Left ventricle myocardium inferior (tissue), 1 donor: ENCODE measurements around the gene ENDOU. TPM values are rescaled to one million over a fixed set of nuclear protein-coding genes. Genes with fewer than 3 reads are reported as not detected.

ENCODE experiments used
- DNase-seq: peaks from one replicate; pipeline ENCODE4 v3.0.0-alpha.2; 2020
- H3K27ac ChIP-seq: fragments of 200-600 bp; replicated peaks from 2 replicates; pipeline ENCODE4 v1.8.0; 2021
- H3K27me3 ChIP-seq: fragments of 200-600 bp; 2 replicates; pipeline ENCODE4 v1.8.0; 2021; ENCODE audit warnings: low read depth
- H3K36me3 ChIP-seq: fragments of 200-600 bp; 2 replicates; pipeline ENCODE4 v1.8.0; 2021
- H3K4me1 ChIP-seq: fragments of 200-600 bp; 2 replicates; pipeline ENCODE4 v1.8.0; 2021
- H3K4me3 ChIP-seq: fragments of 200-600 bp; 2 replicates; pipeline ENCODE4 v1.8.0; 2021; ENCODE audit warnings: mild to moderate bottlenecking, moderate library complexity
- H3K9me3 ChIP-seq: fragments of 200-600 bp; replicated peaks from 2 replicates; pipeline ENCODE4 v1.8.0; 2021
- CTCF ChIP-seq: fragments of 200-600 bp; IDR thresholded peaks from 2 replicates; pipeline ENCODE4 v1.8.0; 2021; ENCODE audit warnings: antibody characterized with exemption, mild to moderate bottlenecking, borderline replicate concordance
- intact Hi-C: fragments of 100-400 bp; cut with micrococcal nuclease; formaldehyde crosslinking; loops from one replicate; pipeline ENCODE4 v1.11.0; 2022
- long read RNA-seq: library from polyadenylated mRNA; unstranded; transcript quantifications from one replicate; pipeline ENCODE4 v2.0.0, GENCODE V29; 2021
- total RNA-seq: library from RNA; stranded (reverse); fragmentation: NEBNext Ultra II Directional; extraction: Animal tissue kit (Norgen Biotek cat#: 25700); gene quantifications from one replicate; pipeline ENCODE4 v1.2.1, GENCODE V29; 2021
- donor health status: DM: no; HTN: yes; CAD: no; lungs with severe emphysema.

ENDOU gene, protein sequence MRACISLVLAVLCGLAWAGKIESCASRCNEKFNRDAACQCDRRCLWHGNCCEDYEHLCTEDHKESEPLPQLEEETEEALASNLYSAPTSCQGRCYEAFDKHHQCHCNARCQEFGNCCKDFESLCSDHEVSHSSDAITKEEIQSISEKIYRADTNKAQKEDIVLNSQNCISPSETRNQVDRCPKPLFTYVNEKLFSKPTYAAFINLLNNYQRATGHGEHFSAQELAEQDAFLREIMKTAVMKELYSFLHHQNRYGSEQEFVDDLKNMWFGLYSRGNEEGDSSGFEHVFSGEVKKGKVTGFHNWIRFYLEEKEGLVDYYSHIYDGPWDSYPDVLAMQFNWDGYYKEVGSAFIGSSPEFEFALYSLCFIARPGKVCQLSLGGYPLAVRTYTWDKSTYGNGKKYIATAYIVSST
- total RNA-seq = 0.49 TPM
- long read RNA-seq = 0 reads

- DNase-seq = no peak
- H3K4me3 ChIP-seq = no peak within 1 kb of the TSS
- intact Hi-C loops = no loop called here
- H3K27me3 ChIP-seq = no peaks in the 10 kb centered on the region
- TF ChIP-seq CTCF = no peak
- H3K27ac ChIP-seq = no peak within 1 kb of the TSS
- no peaks in the 10 kb centered on the region for H3K36me3 ChIP-seq
- H3K4me1 ChIP-seq = peaks cover 22% of the 10 kb centered on the region
- no peaks in the 10 kb centered on the region for H3K9me3 ChIP-seq
Observed at GRCh38 chr12:47725091-47725772, at the start of gene ENDOU. Gene ENDOU, minus strand, starts transcription at chr12:47725490. Its CDS starts 77 bp downstream, at chr12:47725413.

DNA sequence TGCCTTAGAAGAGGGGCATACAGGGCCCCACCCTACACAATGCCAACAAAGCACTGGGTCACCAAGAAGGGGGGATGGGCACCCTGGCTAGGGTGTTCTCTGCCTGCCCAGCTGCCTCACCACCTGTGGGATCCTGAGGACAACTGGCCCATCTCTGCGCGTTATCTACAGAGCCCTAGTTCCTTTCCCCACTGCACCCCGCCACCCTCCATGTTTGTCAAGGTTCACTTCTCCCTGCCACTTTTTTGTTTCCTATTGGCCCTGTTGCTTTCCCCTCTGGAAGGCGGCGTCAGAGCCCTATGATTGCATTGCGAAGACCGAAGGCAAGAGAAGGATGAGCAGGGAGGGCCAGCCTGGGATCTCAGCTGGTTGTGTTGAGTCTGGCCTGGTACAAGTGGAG is 49.4 kb upstream of the ENDOU start:
- DNase-seq = no peak
- Histone ChIP-seq H3K4me1 (peaks cover 74% of the 10 kb centered on the region), H3K27ac (peak overlapping the region; percentile 71), H3K27me3 (no peaks in the 10 kb centered on the region), H3K36me3 (no peaks in the 10 kb centered on the region), H3K9me3 (no peaks in the 10 kb centered on the region), H3K4me3 (no peak overlapping the region)
- intact Hi-C loops = loop anchor here (10.0 kb wide), 1 partner anchor 60 kb away; no protein-coding TSS in a partner anchor
- TF ChIP-seq CTCF = no peak

- H3K27ac ChIP-seq = peak overlapping the region; percentile 90
- intact Hi-C loops = loop anchor here (10.0 kb wide), 1 partner anchor 61 kb away; no protein-coding TSS in a partner anchor
- no peak for TF ChIP-seq CTCF
- DNase-seq = peak; percentile 15
- H3K4me3 ChIP-seq = peak overlapping the region; percentile 98
- no peaks in the 10 kb centered on the region for H3K27me3 ChIP-seq
- no peaks in the 10 kb centered on the region for H3K36me3 ChIP-seq
- H3K9me3 ChIP-seq = no peaks in the 10 kb centered on the region
- peaks cover 70% of the 10 kb centered on the region for H3K4me1 ChIP-seq
Observed at GRCh38 chr12:47773858-47774580, 48.7 kb upstream of the ENDOU start.

DNA sequence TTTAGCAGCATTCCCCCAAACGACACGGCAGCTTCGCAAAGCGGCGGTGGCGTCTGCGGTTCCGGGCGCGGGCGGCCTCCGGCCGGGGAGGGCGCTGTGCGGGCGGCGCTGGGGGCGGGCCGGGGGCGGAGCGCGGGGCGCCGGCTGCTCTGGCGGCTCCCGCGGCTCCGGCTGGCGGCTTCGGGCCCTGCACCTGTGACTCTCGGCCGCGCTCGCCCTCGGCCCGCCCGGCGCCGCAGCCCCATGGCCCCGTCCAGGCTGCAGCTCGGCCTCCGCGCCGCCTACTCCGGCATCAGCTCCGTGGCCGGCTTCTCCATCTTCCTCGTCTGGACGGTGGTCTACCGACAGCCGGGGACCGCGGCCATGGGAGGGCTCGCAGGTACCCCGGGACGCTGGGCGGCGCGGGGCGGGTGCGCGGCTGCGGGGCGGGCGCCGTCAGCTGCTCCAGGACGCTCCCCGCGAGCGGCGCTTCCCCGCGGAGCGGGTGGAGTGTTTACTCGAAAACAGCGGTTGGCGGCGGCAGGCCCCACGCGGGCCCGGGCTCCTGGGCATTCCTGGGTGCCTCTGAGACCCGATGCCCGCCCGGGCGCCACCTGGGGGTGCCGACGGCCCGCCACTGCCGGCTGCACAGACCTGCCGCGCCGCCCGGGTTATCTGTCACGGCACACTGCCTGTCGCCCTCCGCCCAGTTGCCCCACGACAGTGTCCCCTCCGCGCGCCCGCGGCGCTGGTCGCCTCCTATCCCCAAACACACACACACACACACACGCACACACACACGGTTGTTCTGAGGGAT is 48.0 kb upstream of the ENDOU start, which contains the start of gene SLC48A1:
SLC48A1 (plus strand) TSS at position 177 of the 796 bp plus-strand sequence; CDS start at position 244, 67 bp downstream.
- H3K27me3 ChIP-seq = no peaks in the 10 kb centered on the region
- peak within 1 kb of the TSS; percentile 90 for H3K27ac ChIP-seq
- H3K36me3 ChIP-seq = no peaks in the 10 kb centered on the region
- peak within 1 kb of the TSS; percentile 98 for H3K4me3 ChIP-seq
- peak; percentile 80 for DNase-seq
- no peaks in the 10 kb centered on the region for H3K9me3 ChIP-seq
- intact Hi-C loops = loop anchor here (10.0 kb wide), 1 partner anchor 62 kb away; no protein-coding TSS in a partner anchor
- peak; percentile 54 for TF ChIP-seq CTCF
- peaks cover 70% of the 10 kb centered on the region for H3K4me1 ChIP-seq
